Activated naive CD8-positive, alpha-beta T cell treated with anti-CD3 and anti-CD28 coated beads, Interleukin-2, amount 50 U/mL, for 16 hours (primary cell): Measurements from ENCODE around the gene LPCAT3.

ENCODE experiments used
- DNase-seq: peaks from one replicate; pipeline ENCODE4 v3.0.0-alpha.2; 2020; ENCODE audit warnings: low read depth, low spot score

LPCAT3 gene

DNA sequence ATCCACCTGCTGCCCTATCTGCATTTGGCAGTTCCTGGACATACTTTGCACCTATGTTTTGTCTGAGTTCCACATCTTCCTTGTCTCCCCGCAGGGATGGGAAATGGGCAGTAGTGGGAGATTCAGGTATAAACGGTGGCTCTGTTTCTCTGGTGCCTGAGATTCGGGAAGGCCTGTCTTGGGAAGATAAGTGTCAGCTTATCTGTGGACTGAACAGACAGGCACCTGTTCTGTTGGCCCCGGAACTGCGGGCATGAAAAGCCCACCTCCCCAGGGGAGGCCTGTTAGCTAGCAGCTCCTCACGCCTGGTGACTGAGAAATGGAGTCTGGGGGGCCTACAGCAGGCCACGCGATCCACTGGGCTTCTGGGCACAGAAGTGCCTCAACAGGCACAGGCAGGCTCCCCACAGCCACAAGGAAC lies 53.7 kb downstream of the LPCAT3 start:
- DNase-seq: no peak

DNA sequence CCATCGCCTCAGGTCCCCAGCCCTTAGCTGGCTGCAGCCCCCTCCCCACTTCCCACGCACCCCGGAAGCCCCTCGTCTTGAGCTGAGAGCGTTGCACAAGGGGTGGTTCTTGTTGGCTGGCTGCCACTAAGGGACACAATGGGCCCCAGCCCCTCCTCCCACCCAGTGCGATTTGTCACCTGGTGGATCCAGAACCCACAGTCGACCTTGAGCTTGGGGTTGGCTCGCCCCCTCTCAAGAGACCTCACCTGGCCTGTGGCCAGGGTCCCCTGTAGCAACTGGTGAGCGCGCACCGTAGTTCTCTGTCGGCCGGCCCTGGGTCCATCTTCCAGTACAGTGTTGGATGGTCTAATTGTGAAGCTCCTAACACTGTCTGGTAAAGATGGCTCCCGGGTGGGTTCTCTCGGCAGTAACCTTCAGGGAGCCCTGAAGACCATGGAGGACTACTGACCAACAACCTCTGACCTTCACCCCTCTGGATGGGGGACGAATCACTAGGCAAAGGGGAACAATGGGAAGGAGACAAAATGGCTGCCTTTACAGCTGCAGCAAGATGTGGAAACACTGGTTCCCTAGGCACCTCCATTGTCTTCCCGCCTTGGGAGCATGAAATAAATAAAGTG lies 54.4 kb downstream of the LPCAT3 start:
- DNase-seq: no peak

DNA sequence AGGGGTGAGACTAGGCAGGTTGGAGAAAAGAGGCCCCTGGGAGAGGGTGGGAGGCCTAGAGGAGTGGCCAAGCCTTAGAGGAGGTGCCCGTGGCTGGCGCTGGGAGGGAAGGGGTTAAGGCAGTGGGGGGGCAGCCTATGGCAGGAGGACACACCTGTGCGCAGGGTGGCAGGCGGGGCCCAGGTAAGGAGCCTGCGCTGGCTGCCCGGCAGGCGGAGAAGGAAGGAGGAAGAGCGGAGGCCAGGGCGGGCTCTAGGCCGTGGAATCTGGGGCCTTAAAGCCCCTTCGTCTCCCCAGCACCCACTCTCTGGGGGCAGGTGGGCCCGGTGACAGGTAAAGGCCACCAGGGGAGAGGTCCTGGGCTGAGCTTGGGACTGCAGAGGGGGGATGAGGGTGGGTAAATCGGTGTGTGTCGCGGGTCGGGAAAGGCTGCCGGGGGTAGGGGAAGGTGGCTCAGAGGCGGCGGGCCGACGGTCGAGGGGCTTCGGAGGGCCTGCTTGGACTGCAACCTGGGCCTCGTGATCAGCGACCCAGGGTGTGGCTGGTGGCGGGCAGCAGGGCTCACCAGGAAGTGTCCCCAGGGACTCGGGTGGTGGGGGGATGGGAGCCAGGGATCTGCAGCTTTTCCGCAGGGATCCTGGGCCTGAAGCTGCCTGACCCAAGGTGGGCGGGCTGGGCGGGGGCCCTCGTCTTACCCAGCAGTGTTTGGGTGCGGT lies 55.1 kb downstream of the LPCAT3 start:
- no peak for DNase-seq

DNA sequence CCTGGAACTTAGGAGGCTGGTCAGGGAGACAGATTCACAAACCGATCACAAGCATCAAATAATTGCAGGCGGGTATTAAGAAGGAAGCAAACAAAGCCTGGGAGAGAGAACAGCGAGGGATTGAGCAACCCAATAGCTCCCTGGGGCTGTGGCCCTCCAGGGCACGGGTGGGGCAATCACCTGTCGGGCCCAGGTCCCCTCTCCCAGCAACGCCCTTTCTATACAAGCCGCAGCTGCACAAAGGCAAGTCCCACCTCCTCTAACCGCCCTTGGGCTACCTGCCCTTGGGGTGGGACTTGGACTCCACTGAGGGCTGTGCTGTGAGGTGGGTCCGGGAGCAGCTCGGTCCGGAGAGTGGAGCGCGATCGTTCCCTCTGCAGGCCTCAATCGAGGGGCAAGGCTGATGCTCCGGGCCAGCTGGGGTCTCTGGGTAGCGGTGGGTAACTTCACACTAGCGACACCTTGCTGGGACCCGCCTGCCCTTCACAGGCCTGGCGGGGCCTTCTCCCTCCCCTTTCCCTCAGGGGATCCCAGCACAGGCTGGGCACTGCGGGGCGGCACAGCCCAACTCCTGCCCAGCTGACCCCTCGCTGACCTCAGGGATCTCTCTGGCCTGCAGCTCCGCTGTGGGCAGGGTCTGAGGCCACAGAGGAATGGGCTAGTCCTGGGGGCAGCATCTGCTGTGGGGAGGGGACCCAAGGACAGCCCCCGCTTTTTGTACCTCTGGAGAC lies 55.8 kb downstream of the LPCAT3 start:
- DNase-seq: no peak

DNA sequence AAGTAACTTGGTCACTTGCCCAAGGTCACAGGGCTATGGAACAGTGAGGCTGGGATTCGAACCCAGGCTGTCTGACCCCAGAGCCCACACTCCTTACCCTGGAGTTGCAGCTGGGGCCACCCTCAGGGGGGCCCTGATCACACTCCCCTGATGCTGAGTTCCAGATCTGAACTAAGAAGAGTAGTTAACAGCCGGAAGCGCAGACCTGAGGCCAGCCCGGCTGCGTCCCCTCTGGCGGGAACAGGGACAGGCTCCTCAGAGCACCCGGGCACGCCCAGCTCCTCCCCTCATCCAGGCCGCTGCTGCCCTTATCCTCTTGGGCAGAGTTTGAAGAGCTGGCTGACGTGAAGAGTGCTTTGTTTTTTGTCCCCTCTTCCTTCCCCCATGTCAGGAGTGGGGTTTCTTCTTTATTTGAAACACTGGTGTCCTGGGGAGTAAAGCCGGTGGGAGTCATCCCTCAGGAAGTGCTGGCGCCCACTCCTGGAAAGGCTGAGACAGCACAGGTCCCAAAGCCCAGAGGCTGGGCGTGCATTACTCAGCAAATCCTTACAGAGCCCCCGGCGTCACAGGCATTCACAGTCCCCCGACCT lies 56.5 kb downstream of the LPCAT3 start:
- no peak for DNase-seq

DNA sequence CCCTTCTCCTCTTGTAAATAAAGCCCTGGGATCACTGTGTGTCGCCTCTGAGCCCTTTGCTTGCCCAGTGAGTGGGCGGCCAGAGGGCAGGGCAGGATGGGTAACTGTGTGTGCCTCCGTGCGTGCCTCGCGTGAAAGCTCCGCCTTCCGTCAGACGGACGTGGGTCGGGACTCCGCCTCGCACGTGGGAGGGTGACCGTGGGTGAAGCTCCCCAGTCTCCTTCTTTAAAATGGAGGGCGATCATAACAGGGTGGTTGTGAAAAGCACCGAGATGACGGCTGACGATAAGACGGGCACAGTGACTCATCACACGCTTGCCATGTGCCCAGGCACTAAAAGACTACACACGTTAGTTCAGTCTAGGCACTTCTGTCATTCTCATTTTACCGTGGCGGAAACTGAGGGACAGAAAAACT lies 57.0 kb downstream of the LPCAT3 start:
- peak; percentile 86 for DNase-seq

DNA sequence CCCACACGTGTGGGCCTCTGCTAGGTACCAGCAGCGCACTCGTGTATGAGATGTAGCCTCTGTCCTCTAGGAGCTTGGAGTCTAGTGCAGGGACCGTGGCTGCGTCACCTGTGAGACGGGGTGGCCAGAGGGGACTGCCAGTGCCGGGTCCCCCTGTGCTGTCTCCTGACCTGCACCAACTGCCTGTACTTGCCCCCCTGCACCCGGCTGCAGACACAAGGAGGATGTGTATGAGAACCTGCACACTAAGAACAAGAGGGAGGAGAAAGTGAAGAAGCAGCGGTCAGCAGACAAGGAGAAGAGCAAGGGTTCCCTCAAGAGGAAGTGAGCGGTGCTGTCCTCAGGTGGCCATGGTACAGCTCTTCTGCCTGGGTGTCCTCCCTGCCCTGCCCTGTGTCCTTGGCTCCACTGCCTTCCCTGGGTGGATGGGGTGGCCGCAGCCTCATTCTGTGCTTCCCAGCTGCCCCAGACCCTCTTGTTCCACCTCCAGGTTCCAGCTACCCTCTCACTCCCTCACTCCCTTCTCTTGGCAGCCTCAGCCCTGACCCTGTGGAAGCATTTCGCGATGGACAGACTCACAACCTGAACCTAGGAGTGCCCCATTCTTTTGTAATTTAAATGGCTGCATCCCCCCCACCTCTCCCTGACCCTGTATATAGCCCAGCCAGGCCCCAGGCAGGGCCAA lies 57.5 kb downstream of the LPCAT3 start:
- no peak for DNase-seq

DNA sequence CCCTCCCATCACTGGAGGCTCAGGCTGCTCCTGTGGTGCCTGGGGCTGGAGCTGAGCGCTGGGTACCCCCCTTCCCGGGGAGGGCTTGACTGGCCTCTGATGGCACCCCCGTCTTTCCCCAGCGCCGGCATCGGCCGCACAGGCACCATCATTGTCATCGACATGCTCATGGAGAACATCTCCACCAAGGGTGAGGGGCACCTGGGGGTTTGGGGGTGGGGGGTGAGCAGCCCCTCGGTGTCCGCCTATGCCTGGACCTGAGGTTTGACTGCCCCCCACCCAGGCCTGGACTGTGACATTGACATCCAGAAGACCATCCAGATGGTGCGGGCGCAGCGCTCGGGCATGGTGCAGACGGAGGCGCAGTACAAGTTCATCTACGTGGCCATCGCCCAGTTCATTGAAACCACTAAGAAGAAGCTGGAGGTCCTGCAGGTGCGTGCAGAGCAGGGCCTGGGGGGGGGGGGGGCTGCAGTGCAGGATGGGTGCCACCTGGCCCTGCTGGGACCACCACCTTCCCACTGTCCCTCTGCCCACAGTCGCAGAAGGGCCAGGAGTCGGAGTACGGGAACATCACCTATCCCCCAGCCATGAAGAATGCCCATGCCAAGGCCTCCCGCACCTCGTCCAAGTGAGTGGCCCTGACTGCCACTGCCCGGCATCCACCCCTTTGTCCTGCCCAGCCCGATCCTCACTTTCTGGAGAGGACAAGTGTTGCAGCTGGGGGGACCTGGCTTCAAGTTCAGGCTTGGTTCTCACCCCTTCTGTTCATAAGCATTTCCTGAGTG lies 58.3 kb downstream of the LPCAT3 start:
- no peak for DNase-seq

DNA sequence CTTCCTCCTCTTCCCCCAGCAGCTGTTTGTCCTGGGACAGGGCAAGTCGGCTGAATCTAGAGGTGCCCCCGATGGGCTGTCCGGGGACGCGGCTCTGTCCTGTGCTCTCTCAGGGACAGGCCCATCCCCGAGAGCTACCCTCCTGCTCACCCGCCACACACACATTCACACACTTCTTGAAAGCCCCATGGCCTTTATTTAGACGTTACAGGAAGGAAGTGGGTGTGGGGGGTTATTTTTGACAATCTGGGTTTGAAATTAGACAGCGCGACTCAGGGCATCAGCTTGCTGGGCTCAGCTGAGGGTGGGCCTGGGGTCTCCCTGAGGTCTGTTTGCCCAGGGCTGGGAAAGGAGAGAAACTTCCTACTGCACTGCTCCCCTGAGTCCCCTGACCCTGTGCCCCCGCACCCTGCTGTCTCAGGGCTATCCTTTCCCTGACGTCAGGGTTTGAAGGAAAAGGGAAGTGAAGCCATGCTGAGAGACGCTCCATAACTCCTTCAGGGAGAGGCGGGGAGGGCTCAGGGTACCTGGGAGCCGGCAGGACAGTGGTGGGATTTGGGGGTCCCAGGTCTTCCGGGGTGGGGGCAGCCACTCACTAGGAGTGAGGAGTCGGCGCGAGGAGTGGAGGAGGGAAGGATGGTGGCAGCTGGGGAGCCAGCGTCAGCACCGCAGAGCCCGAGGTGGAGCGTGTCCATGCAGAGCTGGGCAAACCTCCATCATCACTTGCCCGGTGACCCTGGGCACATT lies 59.0 kb downstream of the LPCAT3 start:
- no peak for DNase-seq

DNA sequence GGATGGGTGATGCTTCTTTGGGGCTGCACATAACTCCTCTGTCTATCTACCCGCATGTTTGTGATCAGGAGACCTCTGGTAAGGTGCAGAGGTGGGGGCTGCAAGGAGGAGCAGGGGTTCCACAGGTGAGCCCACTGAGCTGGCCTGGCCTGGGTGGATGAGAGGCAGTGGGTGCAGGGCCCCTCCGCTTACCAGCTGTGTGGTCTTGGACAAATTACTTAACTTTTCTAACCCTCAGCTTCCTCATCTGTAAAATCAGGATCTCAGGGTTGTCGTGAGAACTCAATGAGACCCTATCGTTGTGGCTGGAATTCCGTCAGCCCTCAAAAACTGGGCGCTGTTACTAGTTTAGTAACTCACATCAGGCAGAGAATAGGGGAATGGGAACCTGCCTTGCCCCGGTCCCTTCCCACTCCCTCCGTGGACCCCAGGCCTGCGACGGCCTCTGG lies 59.6 kb downstream of the LPCAT3 start:
- DNase-seq: no peak

DNA sequence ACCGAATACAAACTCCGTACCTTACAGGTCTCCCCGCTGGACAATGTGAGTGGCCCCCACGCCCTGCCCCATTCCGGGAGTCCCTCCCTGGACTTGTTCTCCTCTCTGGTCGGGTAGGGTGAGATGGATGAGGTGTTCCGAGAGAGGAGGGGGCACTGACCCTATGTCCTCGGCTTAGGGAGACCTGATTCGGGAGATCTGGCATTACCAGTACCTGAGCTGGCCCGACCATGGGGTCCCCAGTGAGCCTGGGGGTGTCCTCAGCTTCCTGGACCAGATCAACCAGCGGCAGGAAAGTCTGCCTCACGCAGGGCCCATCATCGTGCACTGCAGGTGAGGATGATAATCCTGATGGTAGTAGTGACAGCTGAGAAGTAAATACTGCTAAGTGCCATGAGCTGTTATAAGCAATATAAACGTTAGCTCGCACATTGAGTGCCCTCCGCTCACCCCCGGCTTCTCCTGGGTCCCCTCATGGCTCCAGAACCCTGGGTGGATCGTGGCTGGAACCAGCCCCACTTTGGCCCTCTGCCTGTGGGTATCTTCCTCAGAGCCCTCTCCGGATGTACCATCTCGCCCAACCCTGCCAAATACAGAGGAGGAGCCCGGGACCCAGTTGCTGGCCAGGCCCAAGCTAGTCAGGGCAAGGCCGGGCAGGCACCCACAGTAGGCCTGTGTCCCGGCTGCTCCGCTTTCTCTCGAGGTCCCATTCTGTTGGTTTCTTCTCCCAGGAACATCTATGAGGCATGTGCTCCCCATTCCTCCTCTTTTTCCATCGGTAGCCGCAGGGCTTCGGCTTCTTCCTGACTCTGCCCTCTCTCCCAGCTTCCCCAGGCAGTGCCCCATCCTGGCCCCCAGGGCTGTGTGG lies 60.3 kb downstream of the LPCAT3 start:
- no peak for DNase-seq

DNA sequence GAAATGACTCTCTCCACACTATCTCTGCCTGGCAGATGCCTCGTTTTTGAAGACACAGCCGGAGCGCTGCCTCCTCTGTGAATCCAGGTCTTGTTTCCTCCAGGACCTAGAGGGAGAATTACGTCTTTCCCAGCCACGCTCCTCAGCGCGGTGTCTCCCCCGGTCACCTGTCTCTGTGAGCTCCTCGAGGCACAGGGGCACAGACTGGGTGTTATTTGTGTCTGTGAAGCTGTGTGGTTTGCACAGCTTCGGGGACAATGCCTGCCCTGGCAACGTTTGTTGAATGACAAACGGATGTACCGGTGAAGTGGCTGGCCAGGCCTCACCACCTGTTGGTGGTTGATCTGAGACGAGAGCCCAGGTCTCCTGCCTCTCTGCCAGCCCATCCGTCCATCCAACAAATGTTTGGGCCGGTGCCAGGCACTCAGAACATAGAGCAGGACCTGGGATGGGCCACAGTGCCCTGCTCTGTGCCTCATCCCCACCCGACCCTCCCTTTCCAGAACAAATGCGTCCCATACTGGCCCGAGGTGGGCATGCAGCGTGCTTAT lies 61.0 kb downstream of the LPCAT3 start:
- DNase-seq: no peak

DNA sequence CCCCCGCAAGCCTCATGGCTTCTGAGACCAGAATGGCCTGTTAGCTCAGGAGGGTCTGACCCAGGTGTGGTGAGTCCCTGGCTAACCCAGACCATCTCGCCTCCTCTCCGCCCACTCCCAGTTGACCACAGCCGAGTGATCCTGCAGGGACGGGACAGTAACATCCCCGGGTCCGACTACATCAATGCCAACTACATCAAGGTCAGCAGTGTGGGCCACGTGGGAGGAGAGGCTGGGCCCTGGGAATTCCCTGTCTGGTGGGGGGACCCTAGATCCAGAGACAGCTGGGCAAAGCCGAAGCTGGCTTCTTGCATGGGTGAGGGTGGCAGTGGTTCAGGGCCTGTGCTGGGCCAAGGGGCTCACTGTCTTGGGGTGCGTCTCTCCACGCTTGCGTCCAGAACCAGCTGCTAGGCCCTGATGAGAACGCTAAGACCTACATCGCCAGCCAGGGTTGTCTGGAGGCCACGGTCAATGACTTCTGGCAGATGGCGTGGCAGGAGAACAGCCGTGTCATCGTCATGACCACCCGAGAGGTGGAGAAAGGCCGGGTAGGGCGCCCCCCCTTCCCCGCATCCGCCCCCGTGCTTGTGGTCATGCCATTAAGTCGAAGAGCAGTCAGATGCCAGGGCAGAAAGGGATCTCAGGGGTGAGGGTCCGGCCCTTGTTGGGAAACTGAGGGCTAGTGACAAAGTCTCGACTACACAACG lies 62.1 kb downstream of the LPCAT3 start:
- no peak for DNase-seq

DNA sequence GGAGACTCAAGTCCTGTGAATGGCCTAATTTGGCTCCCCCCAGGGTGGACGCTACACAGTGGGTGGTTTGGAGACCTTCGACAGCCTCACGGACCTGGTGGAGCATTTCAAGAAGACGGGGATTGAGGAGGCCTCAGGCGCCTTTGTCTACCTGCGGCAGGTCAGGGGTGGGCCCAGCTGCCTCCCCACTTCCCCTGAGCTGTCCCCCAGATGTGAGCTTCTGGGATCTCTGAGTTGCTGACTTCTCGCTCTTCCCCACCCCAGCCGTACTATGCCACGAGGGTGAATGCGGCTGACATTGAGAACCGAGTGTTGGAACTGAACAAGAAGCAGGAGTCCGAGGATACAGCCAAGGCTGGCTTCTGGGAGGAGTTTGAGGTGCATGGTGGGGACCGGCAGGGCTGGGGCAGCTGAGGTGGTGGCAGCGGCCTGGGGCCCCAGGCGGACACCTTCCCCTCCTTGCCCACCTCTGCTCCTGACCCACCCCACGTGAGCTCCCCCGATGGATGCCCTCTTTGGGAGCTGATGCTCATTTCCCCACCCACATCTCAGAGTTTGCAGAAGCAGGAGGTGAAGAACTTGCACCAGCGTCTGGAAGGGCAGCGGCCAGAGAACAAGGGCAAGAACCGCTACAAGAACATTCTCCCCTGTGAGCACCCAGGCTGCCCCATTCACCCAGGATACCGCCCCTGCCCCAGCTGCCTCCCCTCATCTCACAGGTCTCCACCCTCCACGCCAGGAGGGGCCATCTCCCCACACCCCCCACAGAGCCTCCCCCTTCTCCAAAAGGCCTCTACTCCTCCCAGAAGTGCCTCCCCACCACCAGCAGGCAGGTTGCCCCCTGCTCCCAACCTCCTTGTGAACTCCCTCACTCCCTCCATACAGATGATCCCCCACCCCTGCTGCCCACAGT lies 62.9 kb downstream of the LPCAT3 start:
- DNase-seq: no peak

DNA sequence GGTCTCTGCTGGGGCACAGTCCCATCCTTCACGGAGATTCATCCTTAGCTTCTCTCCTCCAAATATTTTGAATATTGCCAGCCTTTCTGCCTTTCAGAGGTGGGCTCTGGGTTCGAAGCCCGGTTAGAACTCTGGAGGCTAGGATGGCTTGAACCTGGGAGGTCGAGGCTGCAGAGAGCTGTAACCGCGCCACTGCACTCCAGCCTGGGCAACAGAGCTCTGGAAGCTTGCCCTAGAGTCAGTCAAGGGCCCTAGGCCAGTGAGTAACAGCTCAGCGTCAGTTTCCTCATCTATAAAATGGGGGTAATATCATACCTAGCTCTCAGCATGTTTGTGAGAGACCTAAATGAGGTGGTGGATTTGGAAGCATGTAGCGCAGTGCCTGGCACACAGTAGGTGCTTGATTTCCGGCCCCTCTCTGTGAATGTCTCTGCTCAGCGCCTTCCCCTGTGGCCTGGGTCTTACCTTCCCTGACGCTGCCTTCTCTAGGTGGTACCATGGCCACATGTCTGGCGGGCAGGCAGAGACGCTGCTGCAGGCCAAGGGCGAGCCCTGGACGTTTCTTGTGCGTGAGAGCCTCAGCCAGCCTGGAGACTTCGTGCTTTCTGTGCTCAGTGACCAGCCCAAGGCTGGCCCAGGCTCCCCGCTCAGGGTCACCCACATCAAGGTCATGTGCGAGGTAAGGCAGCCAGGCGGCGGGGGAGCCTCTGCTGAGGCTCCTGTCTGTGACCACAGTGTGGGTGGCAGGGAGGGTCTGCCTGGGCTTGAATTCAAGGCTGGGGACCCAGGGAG lies 63.8 kb downstream of the LPCAT3 start:
- no peak for DNase-seq
